LNCaP clone FGC (cell line): Measurements from ENCODE around the gene IGF2BP1.

Experiments
- DNase-seq: peaks from one replicate; pipeline ENCODE4 v3.0.0-alpha.2; 2011; ENCODE audit warnings: low read depth
- H3K4me3 ChIP-seq: 2 replicates; pipeline ENCODE4 v1.5.1; 2011; ENCODE audit warnings: mild to moderate bottlenecking, low read depth, low read length, control low read depth
- TF ChIP-seq, protein P1 (sequence below): IDR thresholded peaks from 2 replicates; pipeline ENCODE4 v1.5.1; 2012; ENCODE audit warnings: mild to moderate bottlenecking; ENCODE audit not compliant: control insufficient read depth, insufficient read depth; ENCODE audit errors: extremely low read depth

Gene IGF2BP1

DNA sequence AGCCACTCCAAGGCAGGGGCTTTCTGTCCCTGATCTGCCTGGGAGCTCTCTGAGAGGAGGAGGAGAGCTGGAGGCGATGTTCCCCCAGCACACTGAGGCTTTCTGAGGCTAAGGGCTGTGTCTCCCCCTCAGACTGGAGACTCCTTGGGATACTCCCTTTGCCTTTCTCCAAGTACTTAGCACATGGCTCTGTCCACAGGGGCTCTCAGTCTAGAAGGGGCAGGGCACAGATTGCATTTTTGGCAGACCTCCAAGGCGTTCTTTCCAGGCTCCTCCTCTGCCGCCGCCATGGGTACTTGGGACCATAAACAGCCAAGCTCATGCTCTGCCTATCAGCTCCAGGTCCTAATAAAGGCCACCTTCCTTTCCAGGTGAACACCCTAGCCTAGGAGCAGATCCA lies 27.0 kb upstream of the IGF2BP1 start:
- TF ChIP-seq, protein P1, sequence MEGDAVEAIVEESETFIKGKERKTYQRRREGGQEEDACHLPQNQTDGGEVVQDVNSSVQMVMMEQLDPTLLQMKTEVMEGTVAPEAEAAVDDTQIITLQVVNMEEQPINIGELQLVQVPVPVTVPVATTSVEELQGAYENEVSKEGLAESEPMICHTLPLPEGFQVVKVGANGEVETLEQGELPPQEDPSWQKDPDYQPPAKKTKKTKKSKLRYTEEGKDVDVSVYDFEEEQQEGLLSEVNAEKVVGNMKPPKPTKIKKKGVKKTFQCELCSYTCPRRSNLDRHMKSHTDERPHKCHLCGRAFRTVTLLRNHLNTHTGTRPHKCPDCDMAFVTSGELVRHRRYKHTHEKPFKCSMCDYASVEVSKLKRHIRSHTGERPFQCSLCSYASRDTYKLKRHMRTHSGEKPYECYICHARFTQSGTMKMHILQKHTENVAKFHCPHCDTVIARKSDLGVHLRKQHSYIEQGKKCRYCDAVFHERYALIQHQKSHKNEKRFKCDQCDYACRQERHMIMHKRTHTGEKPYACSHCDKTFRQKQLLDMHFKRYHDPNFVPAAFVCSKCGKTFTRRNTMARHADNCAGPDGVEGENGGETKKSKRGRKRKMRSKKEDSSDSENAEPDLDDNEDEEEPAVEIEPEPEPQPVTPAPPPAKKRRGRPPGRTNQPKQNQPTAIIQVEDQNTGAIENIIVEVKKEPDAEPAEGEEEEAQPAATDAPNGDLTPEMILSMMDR: no peak
- H3K4me3 ChIP-seq: no peak overlapping the region
- DNase-seq: no peak

DNA sequence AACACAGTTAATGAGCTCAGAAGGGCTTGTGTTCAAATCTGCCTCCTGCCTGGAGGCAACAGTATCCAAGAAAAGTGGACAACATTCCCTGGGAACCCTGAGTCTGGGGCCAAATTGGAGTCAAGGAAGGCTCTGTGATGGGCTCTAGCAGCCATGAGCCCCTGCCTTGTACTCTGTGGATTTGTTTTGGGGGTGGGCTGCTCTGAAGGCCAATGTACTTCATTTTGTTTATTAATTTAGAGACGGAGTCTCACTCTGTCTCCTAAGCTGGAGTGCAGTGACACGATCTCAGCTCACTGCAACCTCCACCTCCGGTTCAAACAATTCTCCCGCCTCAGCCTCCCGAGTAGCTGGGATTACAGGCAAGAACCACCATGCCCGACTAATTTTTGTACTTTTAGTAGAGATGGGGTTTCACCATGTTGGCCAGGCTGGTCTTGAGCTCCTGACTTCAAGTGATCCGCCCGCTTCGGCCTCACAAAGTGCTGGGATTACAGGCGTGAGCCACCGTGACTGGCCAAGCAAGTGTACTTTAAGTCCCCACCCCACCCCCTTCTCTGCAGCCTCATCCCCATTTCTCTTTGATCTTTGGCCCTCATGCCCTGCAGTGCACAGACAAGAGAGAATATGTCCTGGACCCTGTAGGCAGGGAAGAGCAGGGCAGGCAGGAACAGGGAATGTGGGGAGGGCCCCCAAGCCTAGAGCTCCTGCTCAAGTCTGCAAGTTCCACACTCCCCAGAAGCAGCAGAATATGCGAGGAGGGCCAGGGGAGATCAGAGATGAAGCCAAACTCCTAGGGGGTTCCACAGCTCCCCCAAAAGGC lies 26.1 kb upstream of the IGF2BP1 start:
- TF ChIP-seq, protein P1: no peak
- no peak overlapping the region for H3K4me3 ChIP-seq

DNA sequence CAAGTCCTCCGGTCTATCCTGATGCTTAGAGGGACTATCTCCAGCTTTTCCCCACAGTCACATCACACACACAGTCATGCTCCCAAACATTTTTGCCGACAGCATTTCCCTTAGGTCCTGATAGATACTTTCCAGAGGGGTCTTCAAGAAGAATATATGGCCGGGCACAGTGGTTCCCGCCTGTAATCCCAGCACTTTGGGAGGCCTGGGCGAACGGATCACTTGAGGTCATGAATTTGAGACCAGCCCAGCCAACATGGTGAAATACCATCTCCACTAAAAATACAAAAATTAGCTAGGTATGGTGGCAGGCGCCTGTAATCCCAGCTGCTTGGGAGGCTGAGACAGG lies 24.5 kb upstream of the IGF2BP1 start:
- TF ChIP-seq, protein P1: no peak
- DNase-seq: no peak
- no peak overlapping the region for H3K4me3 ChIP-seq

More for the DNA sequence above, 26.1 kb upstream of the IGF2BP1 start:
- DNase-seq: no peak

DNA sequence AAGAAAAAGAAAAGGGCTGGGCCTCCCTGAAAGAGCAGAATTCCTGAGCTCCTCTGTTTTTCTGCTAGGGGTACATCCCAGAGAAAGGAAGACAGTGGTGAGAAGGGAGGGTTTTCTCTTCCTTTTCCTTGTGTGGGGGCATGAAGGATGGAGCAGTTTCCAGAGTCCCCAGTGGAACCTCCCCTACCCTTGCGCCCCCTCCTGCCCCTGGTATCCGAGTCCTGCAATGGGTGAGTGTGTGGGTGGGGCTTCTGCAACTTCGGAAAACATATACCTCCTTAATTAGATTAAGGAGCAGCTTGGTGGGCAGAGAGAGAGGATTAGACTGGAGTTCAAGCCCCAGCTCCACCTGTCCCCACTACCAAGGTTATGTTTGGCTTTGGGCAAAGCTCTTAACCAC lies 23.4 kb upstream of the IGF2BP1 start:
- TF ChIP-seq, protein P1: no peak
- no peak for DNase-seq
- H3K4me3 ChIP-seq: no peak overlapping the region

DNA sequence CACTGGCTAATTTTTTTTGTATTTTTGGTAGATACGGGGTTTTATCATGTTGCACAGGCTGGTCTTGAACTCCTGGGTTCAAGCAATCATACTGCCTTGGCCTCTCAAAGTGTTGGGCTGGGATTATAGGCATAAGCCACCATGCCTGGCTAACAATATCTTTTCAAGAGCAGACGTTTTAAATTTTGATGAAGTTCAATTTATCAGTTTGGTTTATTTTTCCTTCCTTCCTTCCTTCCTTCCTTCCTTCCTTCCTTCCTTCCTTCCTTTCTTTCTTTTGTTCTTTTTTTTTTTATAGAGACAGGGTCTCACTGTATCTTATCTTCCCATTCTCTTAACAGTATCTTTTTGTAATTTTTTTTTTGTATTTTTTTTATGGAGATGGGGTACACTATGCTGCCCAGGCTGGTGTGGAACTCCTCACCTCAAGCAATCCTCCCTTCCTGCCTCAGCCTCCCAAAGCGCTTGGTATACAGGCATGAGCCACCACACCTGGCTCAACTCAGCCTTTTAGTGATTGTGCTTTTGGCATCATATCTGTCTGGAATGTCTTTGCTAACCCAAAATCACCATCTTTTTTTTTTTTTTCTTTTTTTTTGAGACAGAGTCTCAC lies 15.2 kb upstream of the IGF2BP1 start:
- DNase-seq: no peak

DNA sequence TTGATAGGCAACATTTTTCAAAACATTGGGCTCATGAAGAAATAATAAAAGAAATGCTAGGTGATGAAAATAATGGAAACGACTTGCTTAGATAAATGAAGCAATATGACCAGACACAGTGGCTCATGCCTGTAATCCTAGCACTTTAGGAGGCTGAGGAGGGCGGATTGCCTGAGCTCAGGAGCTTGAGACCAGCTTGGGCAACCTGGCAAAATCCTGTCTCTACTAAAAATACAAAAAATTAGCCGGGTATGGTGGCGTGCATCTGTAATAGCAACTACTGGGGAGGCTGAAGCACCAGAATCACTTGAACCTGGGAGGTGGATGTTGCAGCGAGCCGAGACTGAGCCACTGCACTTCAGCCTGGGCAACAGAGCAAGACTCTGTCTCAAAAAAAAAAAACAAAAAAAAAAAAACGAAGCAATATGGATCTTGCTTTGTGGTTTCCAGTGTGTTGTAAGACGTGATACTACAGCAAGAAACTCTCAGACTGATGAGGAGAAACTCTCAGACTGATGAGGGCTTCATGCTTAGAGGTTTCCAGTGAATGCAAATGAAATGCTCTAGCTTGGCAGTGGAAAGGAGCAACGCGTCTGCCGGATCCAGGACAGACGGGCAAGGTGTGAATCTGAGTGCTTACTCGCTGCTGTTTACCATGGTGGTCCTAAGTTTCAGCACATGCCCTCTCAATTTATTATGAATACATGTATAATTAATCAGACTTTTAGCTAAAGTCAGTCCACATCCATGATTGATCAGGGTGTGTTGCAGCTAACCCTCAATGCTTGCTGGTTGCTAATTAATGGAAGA lies 11.5 kb upstream of the IGF2BP1 start:
- TF ChIP-seq, protein P1: no peak
- H3K4me3 ChIP-seq: no peak overlapping the region
- DNase-seq: no peak

More for the DNA sequence above, 15.2 kb upstream of the IGF2BP1 start:
- TF ChIP-seq, protein P1: no peak
- no peak overlapping the region for H3K4me3 ChIP-seq
